ENCODE results near the gene DDX43.

DNA sequence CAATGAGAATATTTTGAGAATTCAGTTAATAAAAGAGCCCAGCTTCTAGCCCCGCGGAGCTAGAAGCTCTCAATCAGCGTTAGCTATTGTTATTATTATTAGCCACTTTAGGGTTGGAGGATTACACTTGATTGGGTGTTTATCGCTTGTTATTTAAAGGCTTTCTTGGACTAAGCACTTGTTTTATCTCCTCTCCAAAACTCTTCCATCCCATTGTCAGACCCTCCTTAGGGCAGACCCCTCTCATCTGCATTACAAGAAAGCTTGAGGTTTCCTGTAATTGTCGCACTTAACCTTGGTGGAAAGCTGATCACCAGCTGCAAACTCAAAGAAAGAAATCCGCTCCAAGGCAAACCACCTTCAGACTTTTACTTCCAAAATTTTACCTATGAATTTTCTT, 45.3 kb upstream of the DDX43 start:
- TF ChIP-seq, protein P1, sequence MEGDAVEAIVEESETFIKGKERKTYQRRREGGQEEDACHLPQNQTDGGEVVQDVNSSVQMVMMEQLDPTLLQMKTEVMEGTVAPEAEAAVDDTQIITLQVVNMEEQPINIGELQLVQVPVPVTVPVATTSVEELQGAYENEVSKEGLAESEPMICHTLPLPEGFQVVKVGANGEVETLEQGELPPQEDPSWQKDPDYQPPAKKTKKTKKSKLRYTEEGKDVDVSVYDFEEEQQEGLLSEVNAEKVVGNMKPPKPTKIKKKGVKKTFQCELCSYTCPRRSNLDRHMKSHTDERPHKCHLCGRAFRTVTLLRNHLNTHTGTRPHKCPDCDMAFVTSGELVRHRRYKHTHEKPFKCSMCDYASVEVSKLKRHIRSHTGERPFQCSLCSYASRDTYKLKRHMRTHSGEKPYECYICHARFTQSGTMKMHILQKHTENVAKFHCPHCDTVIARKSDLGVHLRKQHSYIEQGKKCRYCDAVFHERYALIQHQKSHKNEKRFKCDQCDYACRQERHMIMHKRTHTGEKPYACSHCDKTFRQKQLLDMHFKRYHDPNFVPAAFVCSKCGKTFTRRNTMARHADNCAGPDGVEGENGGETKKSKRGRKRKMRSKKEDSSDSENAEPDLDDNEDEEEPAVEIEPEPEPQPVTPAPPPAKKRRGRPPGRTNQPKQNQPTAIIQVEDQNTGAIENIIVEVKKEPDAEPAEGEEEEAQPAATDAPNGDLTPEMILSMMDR (IDR thresholded peaks at IDR 0.05; ENCODE audit: poor library complexity): no peak
- TF ChIP-seq EZH2phosphoT487 (IDR thresholded peaks at IDR 0.05; ENCODE audit: low read depth, severe bottlenecking, unreplicated experiment) (no peak), EZH2 (IDR thresholded peaks at IDR 0.05; ENCODE audit: borderline replicate concordance) (no peak)

All from hepatocyte (in vitro differentiated cells).